Tibial artery (tissue), 4 donors: ENCODE data around the gene SAMSN1.

ENCODE experiments used
- DNase-seq, 2 donors: peaks; one replicate each; pipeline ENCODE4 v3.0.0-alpha.2; 2019
- H3K27ac ChIP-seq, 2 donors: fragments of 200-600 bp; sonication (generic) in 1 of 2; 1 replicate in 1 of 2; 2 replicates in 1 of 2; pipeline ENCODE4 v1.5.1; 2018 to 2019; ENCODE audit warnings: mild to moderate bottlenecking in 1 of 2
- H3K27me3 ChIP-seq, 2 donors: fragments of 200-600 bp; sonication (generic) in 1 of 2; one replicate each; pipeline versions ENCODE4 v1.5.1 to v1.6.0; 2016 to 2019
- H3K36me3 ChIP-seq, 3 donors: fragments of 200-600 bp; sonication (generic) in 2 of 3; one replicate each; pipeline ENCODE4 v1.5.1; 2016 to 2019; ENCODE audit warnings: mild to moderate bottlenecking in 2 of 3
- H3K4me1 ChIP-seq, 4 donors: fragments of 200-600 bp; sonication (generic) in 2 of 4; 1 replicate in 3 of 4; 2 replicates in 1 of 4; pipeline ENCODE4 v1.5.1; 2016 to 2019
- H3K4me3 ChIP-seq, 2 donors: fragments of 200-600 bp; sonication (generic) in 1 of 2; 1 replicate in 1 of 2; 2 replicates in 1 of 2; pipeline ENCODE4 v1.5.1; 2018 to 2019; ENCODE audit warnings: mild to moderate bottlenecking in 2 of 2
- H3K9me3 ChIP-seq, 3 donors: fragments of 200-600 bp; sonication (generic) in 1 of 3; one replicate each; pipeline ENCODE4 v1.5.1; 2016 to 2019
- intact Hi-C: fragments of 100-400 bp; cut with DNase I; formaldehyde crosslinking; loops from one replicate; pipeline ENCODE4 v1.15.0; 2023; ENCODE audit warnings: low total_unique reads
- TF ChIP-seq, protein P1 (sequence below), 2 experiments: fragments of 200-600 bp in 1 of 2; fragments of 450-650 bp in 1 of 2; IDR thresholded peaks; one replicate each; pipeline ENCODE4 v1.5.1; 2017 to 2019; ENCODE audit warnings: antibody characterized with exemption in 2 of 2, mild to moderate bottlenecking in 1 of 2, moderate library complexity in 1 of 2

The SAMSN1 gene

DNA sequence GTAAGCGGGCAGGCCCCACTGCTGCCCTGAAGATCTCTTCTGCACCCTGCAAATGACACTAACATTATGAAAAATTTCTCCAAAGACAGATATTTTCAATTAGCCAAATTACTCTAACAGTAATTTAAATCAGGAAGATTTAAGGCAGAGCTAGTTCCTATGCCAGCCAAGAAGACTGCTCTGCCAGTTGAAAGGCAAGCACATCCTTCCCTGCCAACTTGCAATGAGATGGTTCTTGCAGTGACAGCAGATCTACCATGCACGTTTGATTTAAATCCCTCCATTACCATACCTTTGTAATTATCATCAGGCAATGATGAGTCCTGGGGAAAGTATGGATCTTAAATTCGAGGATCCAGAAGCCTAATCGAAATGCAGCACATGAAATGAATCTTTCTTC, 76.5 kb downstream of the SAMSN1 start:
- DNase-seq: no peak
- intact Hi-C loops: no loop called here
- TF ChIP-seq, protein P1, sequence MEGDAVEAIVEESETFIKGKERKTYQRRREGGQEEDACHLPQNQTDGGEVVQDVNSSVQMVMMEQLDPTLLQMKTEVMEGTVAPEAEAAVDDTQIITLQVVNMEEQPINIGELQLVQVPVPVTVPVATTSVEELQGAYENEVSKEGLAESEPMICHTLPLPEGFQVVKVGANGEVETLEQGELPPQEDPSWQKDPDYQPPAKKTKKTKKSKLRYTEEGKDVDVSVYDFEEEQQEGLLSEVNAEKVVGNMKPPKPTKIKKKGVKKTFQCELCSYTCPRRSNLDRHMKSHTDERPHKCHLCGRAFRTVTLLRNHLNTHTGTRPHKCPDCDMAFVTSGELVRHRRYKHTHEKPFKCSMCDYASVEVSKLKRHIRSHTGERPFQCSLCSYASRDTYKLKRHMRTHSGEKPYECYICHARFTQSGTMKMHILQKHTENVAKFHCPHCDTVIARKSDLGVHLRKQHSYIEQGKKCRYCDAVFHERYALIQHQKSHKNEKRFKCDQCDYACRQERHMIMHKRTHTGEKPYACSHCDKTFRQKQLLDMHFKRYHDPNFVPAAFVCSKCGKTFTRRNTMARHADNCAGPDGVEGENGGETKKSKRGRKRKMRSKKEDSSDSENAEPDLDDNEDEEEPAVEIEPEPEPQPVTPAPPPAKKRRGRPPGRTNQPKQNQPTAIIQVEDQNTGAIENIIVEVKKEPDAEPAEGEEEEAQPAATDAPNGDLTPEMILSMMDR (IDR thresholded peaks at IDR 0.05): no peak

DNA sequence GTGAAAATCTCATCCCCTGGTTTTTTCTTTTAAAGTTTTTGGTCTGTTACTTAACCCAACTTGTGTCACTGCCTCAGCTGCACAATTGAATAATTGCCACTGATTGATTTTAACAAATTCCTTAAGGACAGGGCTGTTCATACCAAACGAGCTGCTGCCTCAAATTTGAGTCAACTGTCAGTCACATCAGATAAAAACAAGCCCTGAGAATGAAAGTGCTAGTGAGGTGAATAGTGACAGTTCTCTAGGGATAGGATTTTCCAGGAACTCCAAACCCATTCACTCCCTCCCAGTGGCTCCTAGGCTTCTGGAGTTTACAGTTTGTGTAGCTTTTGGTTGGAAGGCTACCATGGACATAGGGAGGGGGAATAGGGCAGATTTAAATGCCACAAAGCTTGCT, 79.4 kb downstream of the SAMSN1 start:
- TF ChIP-seq, protein P1 (IDR thresholded peaks at IDR 0.05): no peak
- Histone ChIP-seq H3K27me3 (no peaks in the 10 kb centered on the region), H3K36me3 (no peaks in the 10 kb centered on the region), H3K9me3 (no peaks in the 10 kb centered on the region), H3K27ac (no peak overlapping the region), H3K4me1 (no peaks in the 10 kb centered on the region), H3K4me3 (no peak overlapping the region)
- intact Hi-C loops: no loop called here
- no peak for DNase-seq

More for the DNA sequence above, 76.5 kb downstream of the SAMSN1 start:
- Histone ChIP-seq H3K4me1 (no peaks in the 10 kb centered on the region), H3K9me3 (no peaks in the 10 kb centered on the region), H3K36me3 (no peaks in the 10 kb centered on the region), H3K27me3 (no peaks in the 10 kb centered on the region), H3K27ac (no peak overlapping the region), H3K4me3 (no peak overlapping the region)

DNA sequence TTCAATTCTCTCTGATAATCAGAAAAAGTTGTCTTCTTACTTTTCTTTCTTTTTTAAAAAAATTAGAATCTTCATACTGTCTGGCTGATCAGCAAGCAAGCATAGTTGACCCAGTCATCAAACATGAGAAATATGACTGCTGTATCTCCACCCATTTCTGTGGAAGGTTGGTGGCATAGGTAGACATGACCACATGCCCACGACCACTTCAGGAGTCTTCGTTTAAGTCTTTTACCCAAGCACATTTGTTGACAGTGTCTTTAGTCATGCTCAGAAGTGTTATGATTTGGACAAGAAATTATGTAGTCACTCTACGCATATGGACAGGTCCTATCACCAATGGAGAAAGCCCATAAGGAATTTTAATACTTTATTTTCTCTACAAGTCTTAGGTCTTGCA, 88.4 kb downstream of the SAMSN1 start:
- Histone ChIP-seq H3K4me3 (no peak overlapping the region), H3K27ac (no peak overlapping the region), H3K36me3 (no peaks in the 10 kb centered on the region), H3K9me3 (no peaks in the 10 kb centered on the region), H3K27me3 (no peaks in the 10 kb centered on the region), H3K4me1 (no peaks in the 10 kb centered on the region)
- TF ChIP-seq, protein P1 (IDR thresholded peaks at IDR 0.05): no peak
- intact Hi-C loops: no loop called here
- DNase-seq: no peak

DNA sequence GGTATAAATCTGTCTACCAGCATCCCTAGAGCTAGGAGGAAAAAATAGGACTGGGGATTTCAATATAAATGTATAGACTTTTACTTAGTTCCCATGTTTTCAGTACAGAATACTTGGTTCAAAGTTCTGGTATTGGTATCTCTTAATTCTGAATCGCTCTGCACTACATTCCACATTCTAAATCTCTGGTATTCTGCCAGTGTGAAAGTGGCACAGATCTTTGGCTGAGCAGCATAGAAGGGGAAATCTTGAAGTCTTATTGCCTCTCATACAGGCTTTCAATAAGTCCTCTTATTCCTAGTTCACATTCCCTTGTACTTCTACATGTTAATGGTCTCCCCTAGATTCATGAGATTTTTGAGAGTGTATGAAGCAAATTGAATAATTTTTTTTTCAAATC, 89.2 kb downstream of the SAMSN1 start:
- H3K4me3 ChIP-seq: no peak overlapping the region
- H3K27ac ChIP-seq: no peak overlapping the region
- H3K27me3 ChIP-seq: no peaks in the 10 kb centered on the region
- TF ChIP-seq, protein P1 (IDR thresholded peaks at IDR 0.05): no peak
- H3K4me1 ChIP-seq: no peaks in the 10 kb centered on the region
- no peak for DNase-seq
- intact Hi-C loops: no loop called here
- no peaks in the 10 kb centered on the region for H3K9me3 ChIP-seq
- H3K36me3 ChIP-seq: no peaks in the 10 kb centered on the region

DNA sequence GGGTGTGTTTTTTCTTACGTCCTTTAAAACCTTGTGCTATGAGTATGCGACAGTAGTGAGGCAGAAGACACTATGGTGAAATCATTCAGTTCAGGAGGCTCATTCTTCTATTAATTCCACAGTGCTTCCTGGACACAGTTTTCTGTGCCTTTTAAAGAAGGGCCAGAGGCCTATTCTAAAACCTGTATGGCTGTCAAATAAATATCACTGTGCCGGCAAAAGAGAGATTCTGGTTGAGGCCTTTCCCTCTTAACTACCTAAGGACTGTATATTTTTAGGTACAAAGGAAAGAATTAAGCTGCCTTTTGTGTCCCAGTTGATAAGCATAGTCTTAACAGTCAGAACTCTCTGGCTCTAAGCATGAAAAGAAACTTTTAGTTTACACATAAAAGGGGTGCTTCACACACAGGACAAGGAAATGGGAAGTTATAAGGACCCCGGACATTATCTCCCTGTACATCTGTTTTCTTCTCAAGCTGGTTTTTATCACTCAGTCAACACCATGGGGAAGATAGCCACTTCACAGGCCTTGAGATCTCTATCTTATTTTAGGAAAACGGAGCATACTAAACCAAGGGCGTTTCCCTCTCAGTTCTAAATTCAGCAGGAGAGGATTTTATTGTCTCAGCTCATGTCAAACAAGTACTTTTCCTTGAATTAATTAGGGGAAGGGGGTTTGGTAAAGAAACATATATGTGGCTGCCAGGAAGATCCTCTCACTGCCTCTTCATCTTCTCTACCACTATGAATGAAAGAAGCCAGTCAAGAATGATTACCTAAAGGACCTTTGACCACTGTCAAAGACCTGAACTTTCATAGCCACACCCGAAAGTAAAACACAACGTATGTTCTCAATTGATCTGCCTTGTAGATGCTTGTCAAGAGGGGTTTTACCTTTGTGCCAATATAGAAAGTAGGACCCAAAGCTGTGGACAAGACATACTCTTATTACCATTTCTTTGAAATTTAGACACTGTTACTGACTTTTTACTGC, 91.8 kb downstream of the SAMSN1 start:
- TF ChIP-seq, protein P1 (IDR thresholded peaks at IDR 0.05): no peak
- no peak for DNase-seq
- Histone ChIP-seq H3K4me1 (no peaks in the 10 kb centered on the region), H3K27ac (no peak overlapping the region), H3K4me3 (no peak overlapping the region), H3K36me3 (no peaks in the 10 kb centered on the region), H3K27me3 (no peaks in the 10 kb centered on the region), H3K9me3 (no peaks in the 10 kb centered on the region)
- intact Hi-C loops: no loop called here
